WERI-Rb-1 (cell line): ENCODE data around the gene POLR1G.

Source experiments
- DNase-seq: peaks from one replicate; pipeline ENCODE4 v3.0.0-alpha.2; 2020
- H3K27ac ChIP-seq: fragments of 250-450 bp; sonication (Bioruptor Pico); 2 replicates; pipeline ENCODE4 v1.5.1; 2020; ENCODE audit warnings: mild to moderate bottlenecking, moderate library complexity
- H3K27me3 ChIP-seq: fragments of 250-450 bp; sonication (Bioruptor Pico); 2 replicates; pipeline ENCODE4 v1.5.1; 2021; ENCODE audit warnings: mild to moderate bottlenecking, low read depth, moderate library complexity; ENCODE audit not compliant: insufficient read depth, severe bottlenecking
- H3K36me3 ChIP-seq: fragments of 250-450 bp; sonication (Bioruptor Pico); 2 replicates; pipeline ENCODE4 v1.5.1; 2020; ENCODE audit warnings: mild to moderate bottlenecking, moderate library complexity
- H3K4me3 ChIP-seq: 2 replicates; pipeline ENCODE4 v1.5.1; 2011; ENCODE audit warnings: low read depth, mild to moderate bottlenecking, control low read depth, low read length
- H3K9me3 ChIP-seq: fragments of 250-450 bp; sonication (Bioruptor Pico); 2 replicates; pipeline ENCODE4 v1.5.1; 2021; ENCODE audit warnings: mild to moderate bottlenecking, moderate library complexity; ENCODE audit not compliant: severe bottlenecking
- TF ChIP-seq, protein P1 (sequence below): IDR thresholded peaks from 2 replicates; pipeline ENCODE4 v1.5.1; 2011; ENCODE audit warnings: low read depth, mild to moderate bottlenecking, control low read depth, inconsistent platforms, low read length

POLR1G gene

DNA sequence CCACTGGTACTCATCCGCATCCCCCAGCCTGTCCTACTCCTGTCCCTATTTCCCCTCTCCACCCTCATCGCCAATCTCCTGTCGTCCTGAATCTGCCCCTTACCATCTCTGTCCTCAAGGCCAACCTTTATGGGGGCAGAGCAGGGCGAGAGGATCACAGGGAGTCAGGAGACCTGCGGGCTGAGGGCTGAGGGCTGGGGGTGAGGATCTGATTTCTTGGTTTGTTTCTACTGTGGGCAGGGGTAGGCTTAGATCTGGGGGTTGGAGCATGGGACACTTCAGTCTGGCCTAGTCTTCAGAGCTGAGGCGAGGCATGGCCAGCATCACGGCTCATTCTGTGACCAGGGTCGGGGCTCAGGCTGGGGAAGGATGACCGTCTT is 33.8 kb downstream of the POLR1G start:
- H3K27me3 ChIP-seq = no peaks in the 10 kb centered on the region
- TF ChIP-seq, protein P1, sequence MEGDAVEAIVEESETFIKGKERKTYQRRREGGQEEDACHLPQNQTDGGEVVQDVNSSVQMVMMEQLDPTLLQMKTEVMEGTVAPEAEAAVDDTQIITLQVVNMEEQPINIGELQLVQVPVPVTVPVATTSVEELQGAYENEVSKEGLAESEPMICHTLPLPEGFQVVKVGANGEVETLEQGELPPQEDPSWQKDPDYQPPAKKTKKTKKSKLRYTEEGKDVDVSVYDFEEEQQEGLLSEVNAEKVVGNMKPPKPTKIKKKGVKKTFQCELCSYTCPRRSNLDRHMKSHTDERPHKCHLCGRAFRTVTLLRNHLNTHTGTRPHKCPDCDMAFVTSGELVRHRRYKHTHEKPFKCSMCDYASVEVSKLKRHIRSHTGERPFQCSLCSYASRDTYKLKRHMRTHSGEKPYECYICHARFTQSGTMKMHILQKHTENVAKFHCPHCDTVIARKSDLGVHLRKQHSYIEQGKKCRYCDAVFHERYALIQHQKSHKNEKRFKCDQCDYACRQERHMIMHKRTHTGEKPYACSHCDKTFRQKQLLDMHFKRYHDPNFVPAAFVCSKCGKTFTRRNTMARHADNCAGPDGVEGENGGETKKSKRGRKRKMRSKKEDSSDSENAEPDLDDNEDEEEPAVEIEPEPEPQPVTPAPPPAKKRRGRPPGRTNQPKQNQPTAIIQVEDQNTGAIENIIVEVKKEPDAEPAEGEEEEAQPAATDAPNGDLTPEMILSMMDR = no peak
- H3K4me3 ChIP-seq = peak overlapping the region; percentile 66
- no peaks in the 10 kb centered on the region for H3K36me3 ChIP-seq
- H3K27ac ChIP-seq = peak overlapping the region; percentile 15; the same call in 1 of the 2 replicates
- no peaks in the 10 kb centered on the region for H3K9me3 ChIP-seq
- DNase-seq = no peak

DNA sequence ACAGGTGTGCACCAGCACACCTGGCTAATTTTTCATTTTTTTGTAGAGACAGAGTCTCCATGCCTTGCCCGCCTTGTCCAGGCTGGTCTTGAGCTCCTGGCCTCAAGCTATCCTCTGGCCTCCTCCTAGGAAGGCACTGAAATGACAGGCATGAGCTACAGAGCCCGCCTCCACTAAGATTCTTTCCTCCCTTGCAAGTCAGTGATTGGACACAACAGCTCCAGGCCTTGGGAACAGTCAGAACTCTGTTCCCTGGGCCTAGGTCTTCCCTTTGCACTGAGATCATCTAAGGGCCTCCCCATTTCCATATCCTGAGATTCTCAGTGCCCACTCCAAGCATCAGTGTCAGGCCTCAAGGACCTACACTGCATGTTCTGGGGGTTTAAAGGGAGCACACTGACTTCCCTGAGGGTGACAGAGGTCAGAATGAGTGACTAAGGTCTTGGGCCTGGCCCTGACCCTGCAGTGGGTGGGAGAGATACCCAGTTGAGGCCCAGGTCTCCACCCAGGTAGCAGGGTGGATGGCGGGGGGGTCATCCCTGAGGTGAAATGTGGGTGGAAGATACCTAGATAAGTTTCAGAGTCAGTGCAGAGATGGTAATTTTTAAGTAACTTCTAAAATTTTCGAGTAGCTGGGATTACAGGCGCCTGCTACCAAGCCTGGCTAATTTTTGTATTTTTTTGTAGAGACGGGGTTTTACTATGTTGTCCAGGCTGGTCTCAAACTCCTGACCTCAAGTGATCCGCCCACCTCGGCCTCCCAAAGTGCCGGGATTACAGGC is 34.6 kb downstream of the POLR1G start:
- no peaks in the 10 kb centered on the region for H3K36me3 ChIP-seq
- no peaks in the 10 kb centered on the region for H3K9me3 ChIP-seq
- H3K27ac ChIP-seq = no peak overlapping the region
- H3K4me3 ChIP-seq = no peak overlapping the region
- TF ChIP-seq, protein P1 = no peak
- DNase-seq = peak; percentile 51
- H3K27me3 ChIP-seq = no peaks in the 10 kb centered on the region

DNA sequence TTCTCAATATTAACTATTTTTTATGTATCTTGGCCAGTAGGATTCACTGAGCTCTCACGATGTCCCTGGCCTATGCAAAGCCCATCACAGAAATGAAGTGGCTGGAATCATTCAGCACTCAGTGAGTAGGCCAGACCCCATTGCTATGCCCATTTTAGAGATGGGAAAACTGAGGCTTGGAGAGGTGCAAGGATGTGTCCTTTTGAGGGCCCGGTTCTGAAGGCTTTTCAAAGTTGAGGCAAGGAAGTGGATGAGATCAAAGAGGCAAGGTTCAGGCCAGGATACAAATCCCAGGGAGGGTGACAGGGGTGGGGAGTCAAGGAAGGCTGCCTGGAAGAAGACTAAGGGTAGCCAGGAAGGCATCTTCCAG is 35.9 kb downstream of the POLR1G start:
- no peak overlapping the region for H3K4me3 ChIP-seq

DNA sequence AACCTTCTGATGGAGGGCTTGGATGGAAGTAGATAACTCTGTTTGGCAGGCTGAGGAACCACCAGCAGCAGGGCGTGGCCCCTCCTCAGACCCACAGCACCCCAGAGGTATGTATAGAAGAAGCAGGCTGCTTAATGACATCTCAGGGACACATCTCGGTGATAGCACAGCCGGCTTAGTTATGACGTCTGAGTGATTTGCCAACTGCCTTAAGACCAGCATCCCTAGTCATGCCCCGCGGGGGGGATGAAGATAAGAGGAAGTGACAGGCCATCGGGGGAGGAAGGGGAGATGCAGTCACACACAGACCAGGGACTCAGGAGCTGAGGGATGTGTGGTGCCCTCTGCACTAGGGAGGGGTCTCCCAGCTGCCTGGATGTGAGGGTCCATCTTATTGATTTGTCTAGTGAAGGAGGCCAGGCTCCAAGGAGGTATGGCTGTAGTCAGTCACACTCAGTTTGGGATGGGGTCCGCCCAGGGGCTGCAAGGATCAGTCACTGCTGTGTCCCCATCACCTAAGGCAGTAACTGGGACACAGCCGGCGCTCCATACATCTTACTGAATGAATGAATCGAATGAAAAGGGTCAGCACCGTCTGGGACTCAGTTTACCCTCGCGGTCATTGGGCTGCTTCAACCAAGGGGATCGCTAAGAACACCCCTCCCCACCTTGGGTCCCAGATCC is 36.5 kb downstream of the POLR1G start:
- Histone ChIP-seq H3K4me3 (peak overlapping the region; percentile 57), H3K27ac (no peak overlapping the region), H3K36me3 (no peaks in the 10 kb centered on the region), H3K9me3 (no peaks in the 10 kb centered on the region), H3K27me3 (no peaks in the 10 kb centered on the region)
- DNase-seq = peak; percentile 68
- TF ChIP-seq, protein P1 = no peak

More for the DNA sequence above, 35.9 kb downstream of the POLR1G start:
- H3K27ac ChIP-seq = no peak overlapping the region
- TF ChIP-seq, protein P1 = no peak
- H3K27me3 ChIP-seq = no peaks in the 10 kb centered on the region
- no peaks in the 10 kb centered on the region for H3K9me3 ChIP-seq
- no peak for DNase-seq
- no peaks in the 10 kb centered on the region for H3K36me3 ChIP-seq

DNA sequence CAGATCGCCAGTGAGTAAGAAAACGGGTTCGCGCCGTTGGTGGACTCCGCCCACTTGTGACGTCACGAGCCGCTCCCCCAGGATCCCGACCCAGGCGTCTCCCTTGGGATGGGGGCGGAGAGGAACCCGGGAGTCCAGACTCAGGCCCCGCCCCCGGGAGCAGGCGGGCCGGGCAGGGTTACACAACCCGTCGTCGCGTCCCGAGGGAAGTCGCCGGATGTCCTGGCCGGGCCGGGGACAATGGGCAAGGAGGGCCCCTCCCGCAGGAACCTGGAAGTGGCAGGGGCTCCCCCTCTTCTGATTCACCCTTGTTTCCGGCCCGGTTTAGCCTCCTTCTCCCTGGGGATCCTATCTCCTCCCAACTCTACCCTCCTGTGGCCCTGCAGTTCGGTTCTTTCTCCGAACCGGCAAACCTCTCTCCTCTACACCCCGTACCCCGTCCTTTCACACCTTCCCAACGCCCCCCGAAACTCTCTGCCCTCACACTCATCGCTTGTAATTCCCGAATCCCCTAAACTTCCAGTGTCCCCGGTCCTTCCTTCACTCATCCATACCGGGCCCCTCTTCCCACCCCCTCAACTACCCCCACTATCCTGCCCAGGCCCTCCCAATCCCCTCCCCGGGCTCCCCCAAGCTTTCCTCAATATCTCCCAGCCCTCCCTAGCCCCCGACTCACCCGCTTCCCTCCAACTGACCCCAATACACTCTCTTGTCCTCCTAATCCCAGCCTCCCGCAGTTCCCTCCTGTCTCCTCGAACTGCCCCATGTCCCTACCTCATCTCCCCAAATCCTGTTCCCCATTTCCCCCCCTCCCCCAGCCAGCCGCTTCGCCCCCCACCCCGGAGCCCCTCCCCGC is 37.2 kb downstream of the POLR1G start:
- H3K4me3 ChIP-seq = peak overlapping the region; percentile 57
- H3K9me3 ChIP-seq = no peaks in the 10 kb centered on the region
- DNase-seq = peak; percentile 96
- TF ChIP-seq, protein P1 = no peak
- H3K27ac ChIP-seq = peak overlapping the region; percentile 77
- no peaks in the 10 kb centered on the region for H3K27me3 ChIP-seq
- no peaks in the 10 kb centered on the region for H3K36me3 ChIP-seq
